GM23338 (cell line): Measurements from ENCODE around the gene FOXP4.

ENCODE experiments used
- EZH2 ChIP-seq: fragments of 200-600 bp; sonication (generic); IDR thresholded peaks from one replicate; pipeline ENCODE4 v1.8.0; 2017; ENCODE audit warnings: antibody characterized with exemption, mild to moderate bottlenecking, low read depth; ENCODE audit not compliant: unreplicated experiment
- EZH2phosphoT487 ChIP-seq: fragments of 200-600 bp; sonication (generic); IDR thresholded peaks from one replicate; pipeline ENCODE4 v1.8.1; 2018; ENCODE audit warnings: antibody characterized with exemption; ENCODE audit not compliant: unreplicated experiment
- POLR2AphosphoS5 ChIP-seq: IDR thresholded peaks from 2 replicates; pipeline ENCODE4 v1.6.1; 2016; ENCODE audit warnings: antibody characterized with exemption, low read depth
- TF ChIP-seq, protein P1 (sequence below), 2 experiments: fragments of 200-600 bp in 1 of 2; sonication (generic) in 1 of 2; conservative IDR thresholded peaks; 2 replicates each; pipeline versions ENCODE4 v1.5.1 to v1.6.1; 2016 to 2017; ENCODE audit warnings: antibody characterized with exemption in 2 of 2, low read depth in 2 of 2, mild to moderate bottlenecking in 2 of 2, moderate library complexity in 1 of 2
- TF ChIP-seq, protein P2 (sequence below): IDR thresholded peaks from 2 replicates; pipeline ENCODE4 v1.6.1; 2016; ENCODE audit warnings: antibody characterized with exemption

DNA sequence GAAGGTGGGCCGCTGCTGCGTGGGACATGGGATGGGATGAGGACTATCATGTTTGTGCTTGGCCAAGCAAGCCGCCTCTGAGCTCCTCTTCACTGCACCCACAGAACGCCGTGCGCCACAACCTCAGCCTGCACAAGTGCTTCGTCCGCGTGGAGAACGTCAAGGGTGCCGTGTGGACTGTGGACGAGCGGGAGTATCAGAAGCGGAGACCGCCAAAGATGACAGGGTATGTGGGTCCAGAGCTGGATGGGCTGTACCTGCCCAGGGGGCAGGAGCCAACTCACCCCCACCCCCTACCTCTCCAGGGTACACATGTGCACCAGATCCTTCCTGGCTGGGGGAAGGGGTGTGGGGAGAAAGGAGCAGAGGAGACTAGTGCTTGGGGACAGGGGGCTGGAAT, 48.6 kb downstream of the FOXP4 start:
- TF ChIP-seq POLR2AphosphoS5: no peak
- TF ChIP-seq, protein P1, sequence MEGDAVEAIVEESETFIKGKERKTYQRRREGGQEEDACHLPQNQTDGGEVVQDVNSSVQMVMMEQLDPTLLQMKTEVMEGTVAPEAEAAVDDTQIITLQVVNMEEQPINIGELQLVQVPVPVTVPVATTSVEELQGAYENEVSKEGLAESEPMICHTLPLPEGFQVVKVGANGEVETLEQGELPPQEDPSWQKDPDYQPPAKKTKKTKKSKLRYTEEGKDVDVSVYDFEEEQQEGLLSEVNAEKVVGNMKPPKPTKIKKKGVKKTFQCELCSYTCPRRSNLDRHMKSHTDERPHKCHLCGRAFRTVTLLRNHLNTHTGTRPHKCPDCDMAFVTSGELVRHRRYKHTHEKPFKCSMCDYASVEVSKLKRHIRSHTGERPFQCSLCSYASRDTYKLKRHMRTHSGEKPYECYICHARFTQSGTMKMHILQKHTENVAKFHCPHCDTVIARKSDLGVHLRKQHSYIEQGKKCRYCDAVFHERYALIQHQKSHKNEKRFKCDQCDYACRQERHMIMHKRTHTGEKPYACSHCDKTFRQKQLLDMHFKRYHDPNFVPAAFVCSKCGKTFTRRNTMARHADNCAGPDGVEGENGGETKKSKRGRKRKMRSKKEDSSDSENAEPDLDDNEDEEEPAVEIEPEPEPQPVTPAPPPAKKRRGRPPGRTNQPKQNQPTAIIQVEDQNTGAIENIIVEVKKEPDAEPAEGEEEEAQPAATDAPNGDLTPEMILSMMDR (conservative IDR thresholded peaks at IDR 0.05; ENCODE audit: low read depth in 2 of 2): no peak
- TF ChIP-seq, protein P2, sequence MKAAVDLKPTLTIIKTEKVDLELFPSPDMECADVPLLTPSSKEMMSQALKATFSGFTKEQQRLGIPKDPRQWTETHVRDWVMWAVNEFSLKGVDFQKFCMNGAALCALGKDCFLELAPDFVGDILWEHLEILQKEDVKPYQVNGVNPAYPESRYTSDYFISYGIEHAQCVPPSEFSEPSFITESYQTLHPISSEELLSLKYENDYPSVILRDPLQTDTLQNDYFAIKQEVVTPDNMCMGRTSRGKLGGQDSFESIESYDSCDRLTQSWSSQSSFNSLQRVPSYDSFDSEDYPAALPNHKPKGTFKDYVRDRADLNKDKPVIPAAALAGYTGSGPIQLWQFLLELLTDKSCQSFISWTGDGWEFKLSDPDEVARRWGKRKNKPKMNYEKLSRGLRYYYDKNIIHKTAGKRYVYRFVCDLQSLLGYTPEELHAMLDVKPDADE: no peak
- TF ChIP-seq EZH2phosphoT487: no peak
- TF ChIP-seq EZH2: no peak
